Naive thymus-derived CD4-positive, alpha-beta T cell (primary cell): ENCODE data around the gene ALG10. TPM values are rescaled to one million over a fixed set of nuclear protein-coding genes. Genes with fewer than 3 reads are reported as not detected.
"Not testable (repeated sequence)": the region's sequence is repeated elsewhere in the genome, so short reads cannot be mapped to it uniquely, and the experiment has no call there.

Experiments
- ATAC-seq: fragments of 150-1000 bp; cut with Tn5 transposase; 2 replicates; pipeline ENCODE4 v1.10.0; 2021; ENCODE audit warnings: mild to moderate bottlenecking, moderate library complexity
- CTCF ChIA-PET: fragments of 350-600 bp; sonication (Branson Sonifier 250); formaldehyde crosslinking; loops from one replicate; lab custom pipeline; 2021; ENCODE audit warnings: antibody characterized with exemption; lab: Charles Lee
- POLR2A ChIA-PET: fragments of 350-600 bp; sonication (Branson Sonifier 250); formaldehyde crosslinking; loops from one replicate; lab custom pipeline; 2021; ENCODE audit warnings: antibody characterized with exemption, inconsistent platforms; lab: Charles Lee
- DNase-seq, 9 donors: peaks; one replicate each; pipeline versions ENCODE4 v3.0.0 to v3.0.0-alpha.2; 2020 to 2022; ENCODE audit warnings: mixed read lengths in 1 of 9
- H3K27ac ChIP-seq: one replicate; pipeline ENCODE4 v1.7.0; 2013; ENCODE audit warnings: mild to moderate bottlenecking, low read depth, low read length, moderate library complexity
- H3K27me3 ChIP-seq, 2 donors: one replicate each; pipeline ENCODE4 v1.7.0; 2013; ENCODE audit warnings: low read length in 2 of 2, mild to moderate bottlenecking in 2 of 2, moderate library complexity in 2 of 2; ENCODE audit not compliant: control insufficient read depth in 2 of 2, insufficient read depth in 2 of 2
- H3K36me3 ChIP-seq, 3 experiments: 1 replicate in 2 of 3; 2 replicates in 1 of 3; pipeline ENCODE4 v1.7.0; 2013; ENCODE audit warnings: low read length in 3 of 3, mild to moderate bottlenecking in 3 of 3, moderate library complexity in 1 of 3; ENCODE audit not compliant: insufficient read depth in 3 of 3, control insufficient read depth in 2 of 3
- H3K4me1 ChIP-seq, 2 donors: one replicate each; pipeline ENCODE4 v1.7.0; 2013; ENCODE audit warnings: low read length in 2 of 2, mild to moderate bottlenecking in 2 of 2, moderate library complexity in 1 of 2; ENCODE audit not compliant: control insufficient read depth in 2 of 2, insufficient read depth in 2 of 2
- H3K4me3 ChIP-seq: 2 replicates; pipeline ENCODE4 v1.7.0; 2013; ENCODE audit warnings: mild to moderate bottlenecking, low read length
- H3K9me3 ChIP-seq, 3 experiments: 1 replicate in 2 of 3; 2 replicates in 1 of 3; pipeline ENCODE4 v1.7.0; 2013; ENCODE audit warnings: low read length in 3 of 3; ENCODE audit not compliant: control insufficient read depth in 2 of 3
- H3K27ac Mint-ChIP-seq, 9 donors: one replicate each; pipeline ENCODE4 v1.8.0; 2020 to 2022; ENCODE audit warnings: mixed read lengths in 9 of 9, mild to moderate bottlenecking in 8 of 9, moderate library complexity in 5 of 9, inconsistent platforms in 2 of 9
- H3K27me3 Mint-ChIP-seq, 5 donors: one replicate each; pipeline ENCODE4 v1.8.0; 2021 to 2022; ENCODE audit warnings: mixed read lengths in 5 of 5, mild to moderate bottlenecking in 1 of 5
- H3K36me3 Mint-ChIP-seq, 5 donors: one replicate each; pipeline ENCODE4 v1.8.0; 2020 to 2022; ENCODE audit warnings: mixed read lengths in 5 of 5, mild to moderate bottlenecking in 3 of 5, inconsistent platforms in 1 of 5
- H3K4me1 Mint-ChIP-seq, 7 donors: one replicate each; pipeline ENCODE4 v1.8.0; 2020 to 2022; ENCODE audit warnings: mixed read lengths in 7 of 7, mild to moderate bottlenecking in 3 of 7, inconsistent platforms in 1 of 7
- H3K4me3 Mint-ChIP-seq, 10 donors: one replicate each; pipeline ENCODE4 v1.8.0; 2020 to 2022; ENCODE audit warnings: mild to moderate bottlenecking in 10 of 10, mixed read lengths in 10 of 10, moderate library complexity in 6 of 10, inconsistent platforms in 2 of 10
- H3K9me3 Mint-ChIP-seq, 11 donors: one replicate each; pipeline ENCODE4 v1.8.0; 2020 to 2022; ENCODE audit warnings: mixed read lengths in 11 of 11, mild to moderate bottlenecking in 4 of 11, inconsistent platforms in 1 of 11, moderate library complexity in 1 of 11
- intact Hi-C, 2 donors: fragments of 100-400 bp; cut with micrococcal nuclease; formaldehyde crosslinking; loops; one replicate each; pipeline ENCODE4 v1.15.1; 2023
- polyA plus RNA-seq, 2 donors: library from polyadenylated mRNA; unstranded; fragments of 300-500 nt; fragmentation: Illumina TruSeq; gene quantifications; one replicate each; pipeline ENCODE4 v1.2.3, GENCODE V29; 2021
- total RNA-seq, 6 experiments: library from RNA in 5 of 6; stranded (reverse) in 5 of 6; gene quantifications; 1 replicate in 5 of 6; 2 replicates in 1 of 6; pipeline ENCODE4 v1.2.3 and lab custom pipeline; 2021 to 2026

ALG10 gene
- total and polyA plus RNA-seq, 7 experiments from 2014 or later = 2.7 to 21.6 (median 14.8) TPM

GRCh38 chr12:34038357-34038756 is 16.1 kb downstream of the ALG10 start:
- H3K4me1 Mint-ChIP-seq, CTCF ChIA-PET, H3K36me3 Mint-ChIP-seq: not testable (repeated sequence)

DNA sequence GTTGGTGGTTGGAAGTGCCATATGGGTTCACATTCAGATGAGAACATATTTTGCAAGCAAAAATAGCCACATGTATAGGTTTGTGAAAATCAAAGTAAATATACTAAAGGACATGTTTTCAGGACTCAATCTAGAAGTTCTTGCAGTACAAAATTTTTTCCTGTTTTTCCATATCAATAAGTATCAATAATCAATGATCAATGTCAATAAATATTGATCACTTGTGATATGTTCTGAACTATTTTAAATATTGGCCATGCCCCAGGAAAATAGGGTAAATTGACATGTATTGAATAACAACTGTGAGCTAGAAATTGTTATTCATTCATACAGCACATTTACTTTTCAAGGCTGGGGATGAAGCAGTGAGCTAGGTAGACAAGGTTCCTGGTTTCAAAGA is 24.3 kb downstream of the ALG10 start:
- CTCF ChIA-PET = no interaction called here
- H3K36me3 ChIP-seq = no peaks in the 10 kb centered on the region
- H3K4me3 ChIP-seq = no peak overlapping the region
- no peak for ATAC-seq
- intact Hi-C loops = no loop called here
- Mint-ChIP-seq H3K27me3 (peaks cover 0 to 27% (median 20%) of the 10 kb centered on the region in 5 donors), H3K27ac (no peak overlapping the region), H3K4me3 (no peak overlapping the region), H3K4me1 (no peaks in the 10 kb centered on the region), H3K9me3 (peaks cover 3 to 33% (median 14%) of the 10 kb centered on the region in 11 donors), H3K36me3 (peaks cover 0 to 9% (median 5%) of the 10 kb centered on the region in 5 donors)
- H3K27me3 ChIP-seq = no peaks in the 10 kb centered on the region
- no peak for DNase-seq
- no peaks in the 10 kb centered on the region for H3K9me3 ChIP-seq
- H3K4me1 ChIP-seq = no peaks in the 10 kb centered on the region
- H3K27ac ChIP-seq = no peak overlapping the region
- POLR2A ChIA-PET = no interaction called here

More at GRCh38 chr12:34038357-34038756, 16.1 kb downstream of the ALG10 start:
- H3K27ac ChIP-seq, H3K27me3 ChIP-seq, POLR2A ChIA-PET, H3K4me3 Mint-ChIP-seq, intact Hi-C loops, H3K27ac Mint-ChIP-seq, H3K4me3 ChIP-seq, H3K9me3 ChIP-seq, DNase-seq, H3K27me3 Mint-ChIP-seq, H3K36me3 ChIP-seq, ATAC-seq, H3K9me3 Mint-ChIP-seq, H3K4me1 ChIP-seq: not testable (repeated sequence)

- H3K4me3 Mint-ChIP-seq, POLR2A ChIA-PET, ATAC-seq, H3K36me3 Mint-ChIP-seq, H3K4me1 Mint-ChIP-seq, intact Hi-C loops, H3K27ac ChIP-seq, H3K27me3 ChIP-seq, H3K36me3 ChIP-seq, H3K4me3 ChIP-seq, H3K27ac Mint-ChIP-seq, H3K4me1 ChIP-seq, CTCF ChIA-PET, DNase-seq, H3K9me3 ChIP-seq: not testable (repeated sequence)
- H3K27me3 Mint-ChIP-seq = peaks cover 0 to 27% (median 20%) of the 10 kb centered on the region in 5 donors
- H3K9me3 Mint-ChIP-seq = peaks cover 9 to 44% (median 20%) of the 10 kb centered on the region in 11 donors
Observed at GRCh38 chr12:34047855-34048254, 25.6 kb downstream of the ALG10 start.

DNA sequence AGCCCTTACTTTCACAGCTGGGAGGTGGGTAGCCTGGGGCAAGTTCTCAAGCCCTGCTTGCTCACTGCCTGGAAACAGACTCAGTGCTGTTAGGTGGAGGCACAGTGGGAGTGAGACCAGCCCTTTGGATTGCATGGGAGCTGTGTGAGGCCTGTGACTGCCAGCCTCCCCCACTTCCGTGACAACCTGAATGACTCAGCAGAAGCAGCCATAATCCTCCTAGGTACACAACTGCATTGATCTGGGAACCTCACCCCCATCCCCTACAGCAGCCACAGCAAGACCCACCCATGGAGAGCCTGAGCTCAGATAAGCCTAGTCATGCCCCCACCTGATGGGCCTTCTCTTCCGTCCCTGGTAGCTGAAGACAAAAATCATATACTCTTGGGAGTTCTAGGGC is 26.4 kb downstream of the ALG10 start:
- Mint-ChIP-seq H3K4me1 (no peaks in the 10 kb centered on the region), H3K4me3 (no peak overlapping the region), H3K27me3 (peaks cover 0 to 27% (median 20%) of the 10 kb centered on the region in 5 donors), H3K36me3 (peaks cover 0 to 9% (median 5%) of the 10 kb centered on the region in 5 donors), H3K9me3 (peaks cover 10 to 47% (median 24%) of the 10 kb centered on the region in 11 donors), H3K27ac (no peak overlapping the region)
- Histone ChIP-seq H3K9me3 (no peaks in the 10 kb centered on the region), H3K4me3 (no peak overlapping the region), H3K36me3 (no peaks in the 10 kb centered on the region), H3K27me3 (no peaks in the 10 kb centered on the region), H3K4me1 (no peaks in the 10 kb centered on the region), H3K27ac (no peak overlapping the region)
- intact Hi-C loops = no loop called here
- no peak for DNase-seq
- CTCF ChIA-PET = interaction anchor here (0.7 kb wide), 1 partner anchor 1472 kb away, joined by 3 read pairs; no protein-coding TSS in a partner anchor
- POLR2A ChIA-PET = no interaction called here
- ATAC-seq = no peak

- peaks cover 0 to 9% (median 5%) of the 10 kb centered on the region in 5 donors for H3K36me3 Mint-ChIP-seq
- peaks cover 0 to 12% (median 9%) of the 10 kb centered on the region in 7 donors for H3K4me1 Mint-ChIP-seq
- Histone ChIP-seq H3K4me3 (no peak overlapping the region), H3K9me3 (no peaks in the 10 kb centered on the region), H3K27ac (no peak overlapping the region), H3K4me1 (no peaks in the 10 kb centered on the region), H3K36me3 (no peaks in the 10 kb centered on the region), H3K27me3 (no peaks in the 10 kb centered on the region)
- DNase-seq (no peak), ATAC-seq (no peak)
- intact Hi-C loops = no loop called here
- H3K27me3 Mint-ChIP-seq = peaks cover 0 to 27% (median 20%) of the 10 kb centered on the region in 5 donors
- H3K27ac Mint-ChIP-seq = no peak overlapping the region
- POLR2A ChIA-PET = no interaction called here
- H3K9me3 Mint-ChIP-seq = peaks cover 10 to 47% (median 24%) of the 10 kb centered on the region in 11 donors
- CTCF ChIA-PET = no interaction called here
- H3K4me3 Mint-ChIP-seq = no peak overlapping the region
Observed at GRCh38 chr12:34051486-34051885, 29.2 kb downstream of the ALG10 start.

DNA sequence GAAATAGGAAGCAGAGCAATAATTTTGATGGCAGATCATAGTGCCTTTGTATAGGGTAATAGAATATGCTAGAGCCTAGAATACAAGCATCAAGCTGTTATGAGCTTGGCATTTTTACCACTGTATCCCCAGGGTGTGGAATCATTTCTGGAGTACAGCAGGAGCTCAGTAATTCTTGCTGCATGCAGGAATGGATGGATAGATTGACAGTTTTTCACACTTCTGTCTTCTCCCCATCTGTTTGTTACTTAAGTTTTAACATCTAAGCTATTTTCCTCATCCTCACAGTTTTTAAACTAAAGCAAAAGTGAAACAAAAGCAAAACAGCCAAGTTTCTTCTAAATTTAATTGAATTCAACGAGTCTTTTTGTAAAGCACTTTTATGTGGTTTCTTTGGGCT is 32.6 kb downstream of the ALG10 start:
- Histone ChIP-seq H3K27me3 (no peaks in the 10 kb centered on the region), H3K4me1 (no peaks in the 10 kb centered on the region), H3K9me3 (no peaks in the 10 kb centered on the region), H3K4me3 (no peak overlapping the region), H3K27ac (no peak overlapping the region), H3K36me3 (no peaks in the 10 kb centered on the region)
- no peaks in the 10 kb centered on the region for H3K36me3 Mint-ChIP-seq
- peaks cover 6 to 28% (median 15%) of the 10 kb centered on the region in 11 donors for H3K9me3 Mint-ChIP-seq
- peak overlapping the region in 7 of 10 donors; percentile 13 to 68 (median 42) for H3K4me3 Mint-ChIP-seq
- no peak for ATAC-seq
- peaks cover 0 to 12% (median 9%) of the 10 kb centered on the region in 7 donors for H3K4me1 Mint-ChIP-seq
- H3K27ac Mint-ChIP-seq = no peak overlapping the region
- intact Hi-C loops = no loop called here
- CTCF ChIA-PET = no interaction called here
- DNase-seq = no peak
- POLR2A ChIA-PET = no interaction called here
- H3K27me3 Mint-ChIP-seq = peaks cover 0 to 14% (median 4%) of the 10 kb centered on the region in 5 donors
